Colonic mucosa (tissue), 4 donors: ENCODE measurements around the gene PHC3. TPM values are rescaled to one million over a fixed set of nuclear protein-coding genes. Genes with fewer than 3 reads are reported as not detected.

Source experiments
- DNase-seq: peaks from one replicate; pipeline ENCODE4 v3.0.0-alpha.2; 2020
- H3K27ac ChIP-seq: fragments of 200-600 bp; one replicate; pipeline ENCODE4 v1.8.0; 2021
- H3K27me3 ChIP-seq: fragments of 200-600 bp; one replicate; pipeline ENCODE4 v1.8.0; 2021
- H3K36me3 ChIP-seq: fragments of 200-600 bp; one replicate; pipeline ENCODE4 v1.8.0; 2021
- H3K4me1 ChIP-seq: fragments of 200-600 bp; one replicate; pipeline ENCODE4 v1.8.0; 2021; ENCODE audit warnings: mild to moderate bottlenecking
- H3K4me3 ChIP-seq: fragments of 200-600 bp; one replicate; pipeline ENCODE4 v1.8.0; 2021
- H3K9ac ChIP-seq, 2 donors: one replicate each; pipeline ENCODE4 v1.7.0; 2013; ENCODE audit warnings: control low read depth in 2 of 2, low read depth in 2 of 2, low read length in 2 of 2
- H3K9me3 ChIP-seq: fragments of 200-600 bp; one replicate; pipeline ENCODE4 v1.8.0; 2021
- intact Hi-C: fragments of 100-400 bp; cut with DNase I; formaldehyde crosslinking; loops from one replicate; pipeline ENCODE4 v1.14.1; 2022
- total RNA-seq, 2 donors: library from RNA; stranded (reverse); fragmentation: NEBNext Ultra II Directional in 1 of 2; extraction: Animal tissue kit (Norgen Biotek cat#: 25700) in 1 of 2; gene quantifications; one replicate each; pipeline ENCODE4 v1.2.1, GENCODE V29; 2021
- TF ChIP-seq, protein P1 (sequence below): fragments of 200-600 bp; IDR thresholded peaks from one replicate; pipeline ENCODE4 v1.8.0; 2022; ENCODE audit warnings: antibody characterized with exemption, mild to moderate bottlenecking
- donor health status: healthy.
- donor health status: DM: no; HTN: no; CAD: no.
- donor health status: DM: no; HTN: no; CAD: no.

Gene PHC3
- total RNA-seq, 2 donors from 2014 or later: 36.4 to 49.4 TPM

- Histone ChIP-seq H3K27ac (peak overlapping the region; percentile 65), H3K27me3 (no peaks in the 10 kb centered on the region), H3K4me1 (peaks cover 14% of the 10 kb centered on the region), H3K36me3 (no peaks in the 10 kb centered on the region), H3K9me3 (no peaks in the 10 kb centered on the region), H3K4me3 (no peak overlapping the region), H3K9ac (peak overlapping the region in 1 of 2 donors; percentile 82)
- TF ChIP-seq, protein P1, sequence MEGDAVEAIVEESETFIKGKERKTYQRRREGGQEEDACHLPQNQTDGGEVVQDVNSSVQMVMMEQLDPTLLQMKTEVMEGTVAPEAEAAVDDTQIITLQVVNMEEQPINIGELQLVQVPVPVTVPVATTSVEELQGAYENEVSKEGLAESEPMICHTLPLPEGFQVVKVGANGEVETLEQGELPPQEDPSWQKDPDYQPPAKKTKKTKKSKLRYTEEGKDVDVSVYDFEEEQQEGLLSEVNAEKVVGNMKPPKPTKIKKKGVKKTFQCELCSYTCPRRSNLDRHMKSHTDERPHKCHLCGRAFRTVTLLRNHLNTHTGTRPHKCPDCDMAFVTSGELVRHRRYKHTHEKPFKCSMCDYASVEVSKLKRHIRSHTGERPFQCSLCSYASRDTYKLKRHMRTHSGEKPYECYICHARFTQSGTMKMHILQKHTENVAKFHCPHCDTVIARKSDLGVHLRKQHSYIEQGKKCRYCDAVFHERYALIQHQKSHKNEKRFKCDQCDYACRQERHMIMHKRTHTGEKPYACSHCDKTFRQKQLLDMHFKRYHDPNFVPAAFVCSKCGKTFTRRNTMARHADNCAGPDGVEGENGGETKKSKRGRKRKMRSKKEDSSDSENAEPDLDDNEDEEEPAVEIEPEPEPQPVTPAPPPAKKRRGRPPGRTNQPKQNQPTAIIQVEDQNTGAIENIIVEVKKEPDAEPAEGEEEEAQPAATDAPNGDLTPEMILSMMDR: no peak
- DNase-seq: peak; percentile 74
- intact Hi-C loops: no loop called here
These were observed 132.2 kb downstream of the PHC3 start for GRCh38 chr3:170049146-170050000.

GRCh38 chr3:170047133-170047404, 134.5 kb downstream of the PHC3 start:
- TF ChIP-seq, protein P1: no peak
- peak overlapping the region in 1 of 2 donors; percentile 90 for H3K9ac ChIP-seq
- H3K4me3 ChIP-seq: no peak overlapping the region
- H3K9me3 ChIP-seq: no peaks in the 10 kb centered on the region
- no peaks in the 10 kb centered on the region for H3K27me3 ChIP-seq
- H3K27ac ChIP-seq: peak overlapping the region; percentile 89
- H3K4me1 ChIP-seq: peaks cover 14% of the 10 kb centered on the region
- peak; percentile 54 for DNase-seq
- H3K36me3 ChIP-seq: no peaks in the 10 kb centered on the region
- intact Hi-C loops: no loop called here

GRCh38 chr3:170046269-170047132, 135.0 kb downstream of the PHC3 start:
- intact Hi-C loops: no loop called here
- Histone ChIP-seq H3K27me3 (no peaks in the 10 kb centered on the region), H3K4me3 (no peak overlapping the region), H3K27ac (peak overlapping the region; percentile 89), H3K9me3 (no peaks in the 10 kb centered on the region), H3K36me3 (no peaks in the 10 kb centered on the region), H3K9ac (peak overlapping the region in 1 of 2 donors; percentile 90), H3K4me1 (peaks cover 14% of the 10 kb centered on the region)
- peak; percentile 44 for DNase-seq
- TF ChIP-seq, protein P1: no peak

GRCh38 chr3:170044795-170045244, 136.7 kb downstream of the PHC3 start:
- Histone ChIP-seq H3K9ac (peak overlapping the region in 1 of 2 donors; percentile 55), H3K4me1 (peaks cover 14% of the 10 kb centered on the region), H3K27me3 (no peaks in the 10 kb centered on the region), H3K27ac (peak overlapping the region; percentile 89), H3K36me3 (no peaks in the 10 kb centered on the region), H3K4me3 (no peak overlapping the region), H3K9me3 (no peaks in the 10 kb centered on the region)
- DNase-seq: peak; percentile 54
- TF ChIP-seq, protein P1: no peak
- intact Hi-C loops: loop anchor here (5.0 kb wide), 1 partner anchor 32 kb away; no protein-coding TSS in a partner anchor

DNA sequence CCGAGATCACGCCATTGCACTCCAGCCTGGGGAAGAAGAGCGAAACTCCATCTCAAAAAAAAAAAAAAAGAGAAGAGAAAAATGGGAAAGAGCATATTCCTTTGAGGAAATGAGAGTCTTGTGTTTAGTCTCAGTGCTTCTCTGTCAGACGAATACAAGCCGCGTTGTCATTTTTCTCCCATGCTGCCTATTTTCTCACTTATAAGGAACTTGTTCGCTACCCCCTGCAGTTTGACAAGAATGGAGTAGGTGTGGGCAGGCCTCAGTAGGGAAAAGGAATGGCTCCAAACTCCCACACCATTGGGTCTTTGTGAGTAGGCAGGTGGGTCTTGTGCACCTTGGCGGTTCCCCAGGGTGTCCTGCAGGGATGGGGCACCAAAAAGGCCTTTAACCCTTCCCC, 137.3 kb downstream of the PHC3 start:
- no peaks in the 10 kb centered on the region for H3K27me3 ChIP-seq
- peaks cover 14% of the 10 kb centered on the region for H3K4me1 ChIP-seq
- no peaks in the 10 kb centered on the region for H3K9me3 ChIP-seq
- H3K36me3 ChIP-seq: no peaks in the 10 kb centered on the region
- peak overlapping the region; percentile 54 to 55 for H3K9ac ChIP-seq
- TF ChIP-seq, protein P1: no peak
- H3K4me3 ChIP-seq: no peak overlapping the region
- peak overlapping the region; percentile 89 for H3K27ac ChIP-seq
- intact Hi-C loops: loop anchor here (5.0 kb wide), 1 partner anchor 33 kb away; no protein-coding TSS in a partner anchor
- no peak for DNase-seq
